HG03060 (cell line): ENCODE measurements around the gene BRAT1.

Source experiments
- ATAC-seq: cut with Tn5 transposase; IDR thresholded peaks from one replicate; pipeline ENCODE4 v1.9.1; 2021; ENCODE audit warnings: low read depth, moderate number of reproducible peaks; ENCODE audit not compliant: unreplicated experiment

The BRAT1 gene

GRCh38 chr7:2501947-2502646 is 53.2 kb downstream of the BRAT1 start:
- no peak for ATAC-seq

DNA sequence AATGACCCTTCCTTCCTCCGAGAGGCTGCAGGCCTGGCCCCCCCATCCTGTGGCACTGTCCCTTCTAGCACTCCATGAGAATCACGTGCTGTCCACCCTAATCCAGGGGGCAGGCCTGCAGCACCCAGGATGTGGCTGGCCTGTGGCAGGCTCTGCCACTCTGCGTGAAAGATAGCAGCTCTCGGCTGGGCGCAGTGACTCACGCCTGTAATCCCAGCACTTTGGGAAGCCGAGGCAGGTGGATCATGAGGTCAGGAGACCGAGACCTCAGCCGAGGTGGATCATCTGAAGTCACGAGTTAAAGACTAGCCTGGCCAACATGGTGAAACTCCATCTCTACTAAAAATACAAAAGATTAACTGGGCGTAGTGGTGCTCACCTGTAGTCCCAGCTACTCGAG is 54.6 kb downstream of the BRAT1 start:
- ATAC-seq = no peak

DNA sequence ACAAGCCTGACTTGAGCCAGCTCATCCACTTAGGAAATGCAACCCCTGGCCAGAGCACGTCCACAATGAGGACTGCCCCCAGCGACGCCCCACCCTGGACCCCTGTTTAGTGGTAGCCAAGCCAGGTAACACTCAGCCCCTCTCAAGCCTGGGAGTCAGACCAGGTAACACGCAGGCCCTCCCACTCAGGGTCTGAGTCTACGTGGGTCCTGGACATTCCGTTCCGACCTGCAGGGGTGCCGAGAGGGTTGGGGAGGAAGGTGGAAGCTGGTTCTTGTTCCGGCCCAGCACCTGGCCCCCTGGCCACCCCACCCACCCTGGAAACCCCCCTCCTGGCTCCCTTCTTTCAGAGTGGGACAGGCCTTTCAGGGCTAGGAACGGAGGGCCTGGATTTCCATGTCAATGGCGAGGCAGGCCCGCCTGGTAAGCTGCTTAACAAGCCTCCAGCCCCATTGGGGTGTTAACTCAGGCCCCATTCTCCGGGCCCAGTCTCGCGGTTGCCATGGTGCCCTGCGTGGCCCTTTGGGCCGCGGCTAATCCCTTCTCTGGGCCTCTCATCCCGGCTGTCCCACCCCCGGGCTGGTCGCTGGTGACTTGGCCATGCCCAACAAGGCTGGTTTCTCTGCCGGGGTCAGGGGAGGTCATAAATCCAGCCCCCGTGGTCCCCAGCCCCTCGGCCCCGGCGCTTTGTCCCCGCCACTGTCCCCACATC is 55.4 kb downstream of the BRAT1 start:
- no peak for ATAC-seq

GRCh38 chr7:2499181-2499580 is 56.1 kb downstream of the BRAT1 start:
- no peak for ATAC-seq

- no peak for ATAC-seq
Observed at GRCh38 chr7:2498708-2499107, 56.6 kb downstream of the BRAT1 start.

- ATAC-seq = no peak
Observed at GRCh38 chr7:2497500-2498336, 57.6 kb downstream of the BRAT1 start.

DNA sequence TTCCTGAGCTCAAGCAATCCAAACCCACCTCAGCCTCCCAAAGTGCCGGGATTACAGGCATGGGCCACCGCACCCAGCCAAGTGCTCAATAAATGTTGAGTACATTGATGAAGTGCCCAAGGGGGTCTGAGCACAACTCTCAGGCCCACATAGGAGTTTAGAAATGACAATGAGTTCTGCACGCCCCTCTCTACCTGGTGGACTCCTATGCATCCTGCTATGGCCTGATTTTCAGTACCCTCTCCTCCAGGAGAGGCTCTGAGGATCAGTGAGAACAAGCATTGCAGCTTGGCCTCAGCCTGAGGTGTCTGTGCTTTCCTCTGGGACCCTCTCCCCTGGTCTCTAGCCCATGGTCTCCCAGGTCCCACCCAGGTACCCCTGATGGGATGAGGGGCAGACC is 58.3 kb downstream of the BRAT1 start:
- no peak for ATAC-seq

DNA sequence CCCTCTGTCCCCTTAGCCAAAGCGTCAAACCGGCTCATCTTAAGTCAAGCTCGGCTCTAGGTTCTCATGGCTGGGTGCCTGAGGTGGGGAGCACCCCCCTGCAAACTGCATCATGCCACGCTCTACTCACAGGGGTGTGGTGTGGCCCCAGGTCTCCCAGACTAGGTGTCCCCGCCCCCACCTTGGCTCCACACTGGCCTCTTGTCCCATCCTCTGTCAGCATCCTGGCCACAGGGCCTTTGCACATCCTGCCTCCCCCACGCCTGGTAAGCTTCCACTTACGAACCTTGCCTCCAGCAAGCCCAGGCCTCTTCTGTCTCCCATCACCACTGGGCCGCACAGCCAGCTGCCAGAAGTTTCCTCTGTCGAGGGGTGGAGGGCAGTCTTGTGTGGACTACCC is 58.9 kb downstream of the BRAT1 start:
- no peak for ATAC-seq

GRCh38 chr7:2495418-2496299 is 59.7 kb downstream of the BRAT1 start:
- no peak for ATAC-seq

DNA sequence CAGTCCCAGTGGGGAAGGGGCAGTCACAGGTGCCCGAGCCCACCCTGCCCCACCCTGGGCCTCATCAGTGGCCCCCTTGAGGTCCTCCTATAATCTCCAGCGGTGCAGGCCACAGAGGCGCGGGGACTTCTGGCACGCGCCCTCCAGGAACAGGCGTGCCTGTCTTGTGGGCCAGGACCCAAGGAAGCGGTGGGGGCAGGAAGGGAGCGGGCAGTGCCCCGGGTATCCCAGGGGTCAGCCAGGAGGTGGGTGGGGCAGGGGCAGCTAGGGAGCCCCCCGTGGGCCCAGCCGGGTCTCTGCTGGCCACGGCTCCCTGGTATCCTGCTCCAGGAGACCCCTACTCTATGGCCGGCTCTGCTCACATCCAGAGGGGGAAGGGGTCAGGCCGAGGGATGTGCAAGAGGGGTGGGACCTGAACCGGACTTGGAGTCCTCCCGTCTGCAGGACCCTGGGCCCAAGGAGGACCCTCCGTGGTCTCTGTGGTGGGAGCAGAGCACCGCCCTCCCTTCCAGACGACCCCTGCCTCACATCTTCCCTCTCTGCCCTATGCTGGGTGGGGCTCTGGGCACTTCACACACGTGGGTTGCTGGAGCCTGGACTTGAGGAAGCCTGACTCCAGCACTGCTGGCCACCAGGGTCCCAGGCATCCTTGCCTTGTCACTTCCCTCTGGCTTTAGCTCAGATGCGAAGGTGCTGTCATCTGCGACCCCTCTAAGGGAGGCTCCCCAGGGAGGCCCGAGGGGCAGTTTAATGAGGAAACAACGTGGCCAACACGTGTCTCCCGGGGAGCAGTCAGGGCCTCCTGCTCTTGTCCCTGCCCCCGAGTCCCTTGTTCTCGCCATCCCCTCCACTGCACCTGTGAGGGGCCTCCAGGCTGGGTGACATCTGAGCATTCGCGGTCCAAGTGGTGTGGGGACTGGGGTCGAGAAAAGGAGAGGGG is 60.9 kb downstream of the BRAT1 start:
- ATAC-seq = no peak

DNA sequence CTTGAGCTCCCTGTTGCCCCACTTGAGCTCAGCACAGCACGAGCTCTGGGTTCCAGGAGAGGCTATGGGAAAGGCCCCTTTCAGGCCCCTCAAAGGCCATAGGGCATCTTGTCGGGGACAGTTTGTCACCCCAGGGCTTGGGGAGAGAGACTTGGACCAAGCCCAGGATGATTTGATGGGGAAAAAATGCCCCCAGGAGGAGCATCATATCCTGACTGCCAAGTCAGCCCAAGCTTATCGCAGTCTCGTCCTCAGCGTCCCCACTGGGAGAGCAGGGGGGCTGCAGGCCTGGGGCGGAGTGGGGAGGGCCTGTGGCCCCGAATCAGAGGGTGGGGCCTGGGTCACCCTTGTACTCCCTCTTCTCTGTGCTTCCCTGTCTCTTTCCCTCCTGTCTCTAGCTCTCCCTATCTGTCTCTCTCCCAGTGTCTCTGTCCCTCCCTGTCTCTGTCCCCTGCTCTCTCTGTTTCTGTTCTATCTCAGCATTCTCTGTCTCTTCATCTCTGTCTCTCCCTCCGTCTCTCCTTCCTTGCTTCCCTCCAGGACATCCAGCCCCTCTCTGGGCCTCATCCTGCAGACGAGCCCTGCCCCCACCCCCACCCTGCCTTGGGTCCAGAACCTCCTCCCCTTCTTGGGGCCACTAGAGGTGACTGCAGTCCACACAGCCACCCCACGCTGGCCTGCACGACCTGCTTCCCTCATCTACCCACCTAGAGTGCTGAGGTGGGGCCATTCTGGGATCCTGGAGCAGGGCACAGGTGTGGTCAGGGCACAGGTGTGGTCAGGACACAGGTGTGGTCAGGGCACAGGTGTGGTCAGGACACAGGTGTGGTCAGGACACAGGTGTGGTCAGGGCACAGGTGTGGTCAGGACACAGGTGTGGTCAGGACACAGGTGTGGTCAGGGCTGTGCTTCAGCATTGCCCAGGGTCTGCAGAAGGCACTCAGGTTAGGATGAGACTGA is 61.8 kb downstream of the BRAT1 start:
- no peak for ATAC-seq

- ATAC-seq = no peak
Observed at GRCh38 chr7:2492038-2492437, 63.3 kb downstream of the BRAT1 start.

GRCh38 chr7:2490181-2490651 is 65.1 kb downstream of the BRAT1 start:
- no peak for ATAC-seq

DNA sequence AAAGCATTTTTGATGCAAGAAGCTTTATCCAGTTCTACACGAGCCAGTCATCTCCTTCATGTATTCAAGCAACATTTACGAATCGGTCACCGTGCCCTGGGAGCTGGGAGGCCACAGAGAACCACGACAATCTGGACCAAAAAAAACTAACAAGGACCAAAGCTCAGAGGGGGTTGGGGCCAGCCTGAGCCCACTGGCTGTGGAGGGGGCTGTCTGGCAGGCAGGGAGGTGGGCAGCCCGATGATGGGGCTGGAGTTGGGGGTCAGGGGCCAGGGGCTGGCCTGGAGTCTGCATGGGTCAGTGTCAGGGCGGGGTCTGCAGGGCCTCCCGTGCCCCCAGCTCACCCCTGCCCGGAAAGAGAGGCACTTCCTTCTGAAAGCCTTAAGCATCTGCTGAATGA is 66.6 kb downstream of the BRAT1 start:
- ATAC-seq = no peak

- no peak for ATAC-seq
Observed at GRCh38 chr7:2488272-2488645, 67.1 kb downstream of the BRAT1 start.
